GM12874 (cell line): ENCODE data around the gene EIF4A3.

ENCODE experiments used
- TF ChIP-seq, protein P1 (sequence below): IDR thresholded peaks from 2 replicates; pipeline ENCODE4 v1.5.1; 2011; ENCODE audit warnings: low read depth, mild to moderate bottlenecking, control low read depth, low read length, moderate library complexity; ENCODE audit not compliant: insufficient read depth

Gene EIF4A3

GRCh38 chr17:80147035-80147822 is at the start of gene EIF4A3:
TSS of gene EIF4A3 (minus strand) at chr17:80147128. CDS start at chr17:80146961, 167 bp downstream.
- TF ChIP-seq, protein P1, sequence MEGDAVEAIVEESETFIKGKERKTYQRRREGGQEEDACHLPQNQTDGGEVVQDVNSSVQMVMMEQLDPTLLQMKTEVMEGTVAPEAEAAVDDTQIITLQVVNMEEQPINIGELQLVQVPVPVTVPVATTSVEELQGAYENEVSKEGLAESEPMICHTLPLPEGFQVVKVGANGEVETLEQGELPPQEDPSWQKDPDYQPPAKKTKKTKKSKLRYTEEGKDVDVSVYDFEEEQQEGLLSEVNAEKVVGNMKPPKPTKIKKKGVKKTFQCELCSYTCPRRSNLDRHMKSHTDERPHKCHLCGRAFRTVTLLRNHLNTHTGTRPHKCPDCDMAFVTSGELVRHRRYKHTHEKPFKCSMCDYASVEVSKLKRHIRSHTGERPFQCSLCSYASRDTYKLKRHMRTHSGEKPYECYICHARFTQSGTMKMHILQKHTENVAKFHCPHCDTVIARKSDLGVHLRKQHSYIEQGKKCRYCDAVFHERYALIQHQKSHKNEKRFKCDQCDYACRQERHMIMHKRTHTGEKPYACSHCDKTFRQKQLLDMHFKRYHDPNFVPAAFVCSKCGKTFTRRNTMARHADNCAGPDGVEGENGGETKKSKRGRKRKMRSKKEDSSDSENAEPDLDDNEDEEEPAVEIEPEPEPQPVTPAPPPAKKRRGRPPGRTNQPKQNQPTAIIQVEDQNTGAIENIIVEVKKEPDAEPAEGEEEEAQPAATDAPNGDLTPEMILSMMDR: no peak

DNA sequence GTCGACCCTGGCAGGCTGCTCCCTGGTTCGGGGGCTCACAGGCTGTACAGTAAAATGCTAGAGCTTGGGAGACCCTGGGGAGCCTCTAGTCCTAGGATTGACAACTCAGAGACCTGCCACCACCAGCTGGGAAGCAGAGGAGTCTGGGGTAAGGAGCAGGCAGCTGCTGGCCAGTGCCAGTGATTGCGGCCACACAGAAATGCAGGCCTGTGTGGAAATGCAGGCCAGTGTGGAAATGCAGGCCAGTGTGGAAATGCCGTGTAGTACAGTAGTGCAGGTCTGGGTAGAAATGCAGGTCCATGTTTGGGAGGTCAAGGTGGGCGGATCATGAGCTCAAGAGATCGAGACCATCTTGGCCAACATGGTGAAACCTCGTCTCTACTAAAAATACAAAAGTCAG is 49.7 kb upstream of the EIF4A3 start:
- TF ChIP-seq, protein P1: no peak

GRCh38 chr17:80195671-80196529 is 49.0 kb upstream of the EIF4A3 start:
- TF ChIP-seq, protein P1: peak; percentile 89

DNA sequence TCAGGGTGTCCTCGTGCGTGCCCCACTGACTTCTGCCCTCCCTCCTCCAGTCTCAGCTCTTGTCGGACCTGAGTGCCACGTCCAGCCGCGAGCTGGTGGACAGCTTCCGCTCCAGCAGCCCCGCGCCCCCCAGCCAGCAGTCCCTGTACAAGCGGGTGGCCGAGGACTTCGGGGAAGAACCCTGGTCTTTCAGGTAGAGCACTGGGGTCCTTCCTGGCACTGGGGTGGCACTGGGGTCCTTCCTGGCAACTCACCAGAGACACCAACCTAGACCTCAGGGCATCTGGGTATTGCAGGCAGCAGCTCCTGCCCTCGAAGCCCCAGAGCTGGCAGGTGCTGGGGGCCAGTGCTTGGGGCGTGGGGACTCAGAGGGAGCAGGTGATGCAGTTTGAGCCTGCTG is 48.2 kb upstream of the EIF4A3 start:
- TF ChIP-seq, protein P1: no peak

- TF ChIP-seq, protein P1: no peak
Measured at GRCh38 chr17:80191865-80192661, 45.1 kb upstream of the EIF4A3 start.

DNA sequence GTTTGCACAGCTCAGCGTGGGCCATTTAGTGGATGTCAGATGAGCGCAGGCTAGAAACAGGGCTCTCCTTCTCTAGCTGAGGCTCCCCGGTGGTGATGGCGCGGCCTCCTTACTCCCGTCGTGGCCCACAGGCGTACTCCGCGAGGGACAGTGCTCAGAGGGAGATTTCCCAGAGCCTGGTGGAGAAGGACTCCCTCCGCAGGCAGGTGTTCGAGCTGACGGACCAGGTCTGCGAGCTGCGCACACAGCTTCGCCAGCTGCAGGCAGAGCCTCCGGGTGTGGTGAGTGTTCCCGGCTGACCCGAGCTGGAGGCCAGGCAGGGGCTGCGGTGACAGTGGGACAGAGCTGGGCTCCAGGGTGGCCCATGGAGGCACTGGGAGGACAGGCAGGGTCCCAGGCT is 44.3 kb upstream of the EIF4A3 start:
- TF ChIP-seq, protein P1: no peak

DNA sequence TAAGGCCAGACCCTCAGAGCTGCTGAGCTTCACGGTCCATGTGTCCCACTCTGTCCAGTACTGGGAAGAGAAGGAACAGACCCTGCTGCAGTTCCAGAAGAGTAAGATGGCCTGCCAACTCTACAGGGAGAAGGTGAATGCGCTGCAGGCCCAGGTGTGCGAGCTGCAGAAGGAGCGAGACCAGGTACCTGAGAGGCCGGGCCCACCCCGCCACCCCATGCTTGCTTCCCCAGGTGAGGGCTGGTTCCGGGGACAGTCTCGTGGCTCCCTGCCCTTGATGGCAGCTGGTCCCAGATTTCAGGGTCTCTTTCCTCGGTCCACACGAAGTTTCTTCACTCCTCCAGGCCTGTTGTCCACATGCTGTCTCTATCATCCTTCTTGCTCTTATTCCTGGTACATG is 43.8 kb upstream of the EIF4A3 start:
- TF ChIP-seq, protein P1: no peak
